T-helper 1 cell (primary cell): ENCODE data around the gene HSPB7.

Source experiments
- DNase-seq, 5 donors: peaks; one replicate each; pipeline ENCODE4 v3.0.0-alpha.2; 2012 to 2020

HSPB7 gene

DNA sequence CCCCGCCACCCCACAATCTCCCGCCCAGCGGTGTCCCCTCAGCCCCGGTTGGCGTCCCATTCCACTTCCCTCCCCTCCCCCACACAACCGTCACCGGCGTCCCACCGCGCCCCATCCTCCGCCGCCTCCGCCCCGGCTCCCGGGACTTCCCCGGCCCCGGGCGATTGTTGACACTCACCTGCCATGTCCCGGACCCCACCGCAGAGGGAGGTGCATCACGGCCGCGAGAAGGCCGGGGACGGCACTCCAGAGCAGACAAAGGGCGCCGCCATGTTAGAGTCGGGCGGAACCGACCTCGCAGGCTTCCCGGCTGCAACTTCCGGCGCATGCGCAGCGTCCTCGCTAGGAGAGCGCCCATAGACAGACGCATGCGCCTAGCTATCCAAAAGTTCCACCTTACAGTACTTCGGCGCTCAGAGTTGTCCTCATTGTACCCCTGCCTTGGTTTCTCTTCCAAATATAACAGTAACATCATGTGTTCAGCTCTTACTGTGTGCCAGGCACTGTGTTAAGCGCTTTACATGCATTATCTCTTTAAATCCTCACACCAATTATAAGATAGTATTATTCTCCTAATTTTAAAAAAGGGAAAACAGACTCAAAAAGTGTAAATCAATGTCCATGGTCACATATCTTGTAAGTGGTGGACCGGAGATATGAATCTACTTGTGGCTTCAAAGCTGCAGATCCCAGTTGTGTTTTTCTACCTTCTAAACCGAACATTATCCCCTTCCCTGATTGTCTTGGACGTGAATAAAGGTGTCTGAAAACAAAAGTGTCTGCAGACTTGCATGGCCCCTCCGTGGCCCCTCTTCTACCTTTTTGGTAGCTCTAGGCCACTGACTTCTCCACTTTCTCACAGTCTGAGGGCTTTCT lies 41.8 kb downstream of the HSPB7 start, which contains the start of gene ZBTB17:
Gene ZBTB17, minus strand, starts transcription at position 297 of the 876 bp plus-strand sequence. CDS start 27,606 bp downstream, outside the sequence.
- DNase-seq: peak; percentile 91 to 96 (median 94)

- peak; percentile 43 to 67 (median 53) for DNase-seq
Observed at GRCh38 chr1:15975358-15975804, 42.5 kb downstream of the HSPB7 start.

DNA sequence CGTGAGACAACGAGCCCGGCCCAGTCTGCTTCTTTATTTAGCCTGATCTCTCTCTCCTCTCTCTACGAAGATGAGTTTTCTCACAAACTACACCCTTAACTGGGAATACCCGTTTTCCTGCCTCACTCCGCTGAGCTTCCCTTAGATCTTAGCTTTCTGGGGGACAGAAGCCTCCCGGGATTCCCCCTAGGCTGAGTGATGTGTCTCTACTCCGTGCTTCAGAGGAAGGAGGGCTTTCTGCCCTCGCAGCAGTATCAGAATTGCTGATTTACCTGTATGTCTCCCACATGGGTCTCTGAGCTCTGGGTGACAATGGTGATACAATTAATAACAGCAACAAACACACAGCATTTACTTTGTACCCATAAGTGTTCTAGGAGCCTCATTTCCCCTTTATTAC lies 43.0 kb downstream of the HSPB7 start:
- DNase-seq: no peak

GRCh38 chr1:15973772-15974171 lies 44.1 kb downstream of the HSPB7 start:
- DNase-seq: no peak

- DNase-seq: no peak
Observed at GRCh38 chr1:15972409-15972808, 45.4 kb downstream of the HSPB7 start.

GRCh38 chr1:15970911-15971310 lies 46.9 kb downstream of the HSPB7 start:
- no peak for DNase-seq

DNA sequence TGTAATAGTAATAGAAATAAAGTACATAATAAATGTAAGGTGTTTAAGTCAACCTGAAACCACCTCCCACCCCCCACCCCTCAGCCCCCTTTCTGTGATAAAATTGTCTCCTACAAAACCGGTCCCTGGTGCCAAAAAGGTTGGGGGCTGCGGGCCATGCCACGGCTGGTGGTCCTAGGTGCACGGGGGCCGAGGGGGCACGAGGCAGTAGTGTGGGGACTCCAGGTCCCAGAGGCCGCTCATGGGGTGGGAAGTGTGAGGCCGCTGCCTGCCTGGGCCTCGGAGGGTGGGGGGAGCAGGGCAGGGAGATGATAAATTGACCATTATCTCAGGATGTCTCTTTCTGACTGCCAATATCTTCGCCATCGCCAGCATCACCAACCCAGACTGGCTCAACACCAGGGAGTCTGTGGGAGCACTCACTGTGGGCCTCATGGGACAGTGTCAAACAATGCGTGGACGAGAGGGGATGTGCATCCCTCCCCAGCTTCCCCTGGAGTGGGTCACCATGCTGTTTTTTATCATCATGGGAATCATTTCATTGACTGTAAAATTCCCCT lies 48.4 kb downstream of the HSPB7 start:
- DNase-seq: no peak

DNA sequence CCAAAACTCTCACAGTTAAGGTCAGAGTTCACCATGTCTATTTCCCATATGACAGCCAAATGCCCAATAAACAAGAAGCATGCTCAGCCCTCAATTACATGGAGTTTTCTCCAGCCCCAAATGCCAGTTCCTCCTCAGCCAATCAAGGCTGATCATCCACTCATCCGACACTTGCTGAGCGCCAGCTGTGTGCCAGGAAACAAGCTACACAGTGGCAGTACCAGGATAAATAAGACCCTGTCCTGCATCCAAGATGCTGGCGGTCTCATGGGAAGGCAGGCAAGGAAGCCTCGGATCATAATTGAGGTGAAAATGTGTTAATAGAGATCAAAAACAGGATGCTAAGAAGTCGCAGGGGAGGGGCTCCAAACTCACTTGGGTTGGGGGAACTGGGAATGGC lies 49.7 kb downstream of the HSPB7 start:
- DNase-seq: no peak

GRCh38 chr1:15966956-15967344 lies 50.9 kb downstream of the HSPB7 start:
- DNase-seq: no peak

DNA sequence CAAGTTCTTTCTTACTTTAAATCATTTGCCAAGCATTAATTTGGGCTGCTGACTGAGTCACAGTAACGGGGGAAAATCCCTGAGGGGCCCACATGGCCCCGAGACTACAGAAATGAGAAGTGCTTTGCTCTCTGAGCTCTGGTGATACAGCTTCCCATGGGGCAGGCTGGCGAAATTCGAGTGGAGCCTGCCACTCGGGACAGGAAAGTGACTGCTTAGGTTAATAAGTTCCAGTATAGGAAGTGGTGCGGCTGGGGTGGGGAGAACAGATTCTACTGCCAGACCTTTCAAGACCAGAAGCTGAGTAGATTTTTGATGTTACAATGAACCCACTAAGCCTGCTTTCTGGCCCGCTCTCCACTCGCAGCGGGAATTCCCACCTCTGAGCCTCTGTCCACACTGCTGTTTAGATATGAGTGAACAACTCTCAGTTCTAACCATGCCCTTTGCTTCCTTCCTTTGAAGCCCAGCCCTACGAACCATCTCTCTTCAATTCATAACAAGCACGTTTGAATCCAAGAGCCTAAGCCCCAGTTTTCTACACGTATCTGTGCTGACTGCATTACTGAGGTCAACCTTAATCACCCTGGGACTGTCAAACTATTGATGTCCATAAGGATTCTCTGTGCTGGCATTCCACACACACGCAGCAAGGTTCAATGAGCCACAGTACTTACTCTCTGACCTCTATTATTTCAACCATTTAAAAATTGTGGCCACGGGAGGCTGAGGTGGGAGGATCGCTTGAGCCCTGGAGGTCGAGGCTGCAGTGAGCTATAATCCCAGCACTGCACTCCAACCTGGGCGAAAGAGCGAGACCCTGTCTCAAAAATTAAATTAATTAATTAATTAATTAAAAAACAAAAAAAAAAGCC lies 51.5 kb downstream of the HSPB7 start:
- peak in 3 of 5 donors; percentile 35 to 87 (median 41) for DNase-seq

DNA sequence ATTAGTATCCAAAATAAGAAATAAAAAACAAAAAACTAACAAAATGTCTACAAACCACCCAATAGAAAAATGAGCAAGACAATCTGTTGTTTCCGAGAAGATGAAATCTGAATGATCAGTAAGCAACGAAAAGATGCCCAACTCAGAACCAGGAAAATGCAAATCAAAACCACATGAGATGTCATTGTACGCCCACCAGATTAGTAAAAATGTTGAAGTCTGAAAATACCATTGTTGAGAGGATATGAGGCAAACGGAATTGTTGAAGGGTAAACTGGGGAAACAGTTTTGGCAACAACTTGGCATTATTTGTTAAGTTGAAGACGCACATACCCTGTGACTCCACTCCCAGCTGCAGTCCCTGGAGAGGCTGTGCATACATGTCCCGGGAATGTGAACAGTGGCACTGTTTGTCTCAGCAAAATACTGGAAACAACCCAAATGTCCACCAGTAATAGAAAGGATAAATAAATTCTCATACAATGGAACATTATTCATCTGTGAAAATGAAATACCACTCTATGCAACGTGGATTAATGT lies 52.5 kb downstream of the HSPB7 start:
- DNase-seq: peak in 1 of 5 donors; percentile 64
